Measurements from ENCODE around the gene KCNQ4.

DNA sequence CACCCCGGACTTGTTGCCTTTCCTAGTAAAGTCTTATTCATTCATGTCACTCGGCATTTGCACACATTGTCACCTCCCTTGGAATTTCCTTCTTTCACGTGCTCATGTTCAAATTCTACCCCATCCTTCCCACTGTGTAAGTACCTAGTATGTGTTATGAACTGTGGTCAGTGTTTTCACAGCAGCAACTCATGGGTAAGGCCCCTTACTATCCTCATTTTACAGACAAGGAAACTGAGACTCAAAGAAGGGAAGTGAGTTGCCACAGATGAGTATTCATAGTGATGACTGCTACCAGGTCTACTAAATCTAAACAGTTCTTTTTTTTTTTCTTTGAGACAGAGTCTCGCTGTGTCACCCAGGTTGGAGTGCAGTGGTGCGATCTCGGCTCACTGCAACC lies 68.1 kb downstream of the KCNQ4 start:
- TF ChIP-seq, protein P1, sequence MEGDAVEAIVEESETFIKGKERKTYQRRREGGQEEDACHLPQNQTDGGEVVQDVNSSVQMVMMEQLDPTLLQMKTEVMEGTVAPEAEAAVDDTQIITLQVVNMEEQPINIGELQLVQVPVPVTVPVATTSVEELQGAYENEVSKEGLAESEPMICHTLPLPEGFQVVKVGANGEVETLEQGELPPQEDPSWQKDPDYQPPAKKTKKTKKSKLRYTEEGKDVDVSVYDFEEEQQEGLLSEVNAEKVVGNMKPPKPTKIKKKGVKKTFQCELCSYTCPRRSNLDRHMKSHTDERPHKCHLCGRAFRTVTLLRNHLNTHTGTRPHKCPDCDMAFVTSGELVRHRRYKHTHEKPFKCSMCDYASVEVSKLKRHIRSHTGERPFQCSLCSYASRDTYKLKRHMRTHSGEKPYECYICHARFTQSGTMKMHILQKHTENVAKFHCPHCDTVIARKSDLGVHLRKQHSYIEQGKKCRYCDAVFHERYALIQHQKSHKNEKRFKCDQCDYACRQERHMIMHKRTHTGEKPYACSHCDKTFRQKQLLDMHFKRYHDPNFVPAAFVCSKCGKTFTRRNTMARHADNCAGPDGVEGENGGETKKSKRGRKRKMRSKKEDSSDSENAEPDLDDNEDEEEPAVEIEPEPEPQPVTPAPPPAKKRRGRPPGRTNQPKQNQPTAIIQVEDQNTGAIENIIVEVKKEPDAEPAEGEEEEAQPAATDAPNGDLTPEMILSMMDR (IDR thresholded peaks at IDR 0.05; ENCODE audit: borderline replicate concordance, extremely low read depth, low read length, poor library complexity, severe bottlenecking), result no peak
- TF ChIP-seq EZH2 (IDR thresholded peaks at IDR 0.05; ENCODE audit: borderline replicate concordance, low read depth, low read length, severe bottlenecking), result no peak

Data from DND-41 (cell line).